CD14-positive monocyte (primary cell): ENCODE data around the gene RPTOR. TPM values are rescaled to one million over a fixed set of nuclear protein-coding genes. Genes with fewer than 3 reads are reported as not detected.

Experiments
- DNase-seq, 3 donors: peaks; one replicate each; pipeline ENCODE4 v3.0.0-alpha.2; 2011 to 2022
- H2AFZ ChIP-seq: 2 replicates; pipeline ENCODE4 v1.6.0; 2012; ENCODE audit warnings: mild to moderate bottlenecking, low read depth, low read length, inconsistent platforms; ENCODE audit not compliant: insufficient read depth, poor library complexity, severe bottlenecking
- H3K27ac ChIP-seq, 2 donors: 1 replicate in 1 of 2; 2 replicates in 1 of 2; pipeline ENCODE4 v1.5.1; 2012 to 2013; ENCODE audit warnings: low read length in 2 of 2, control low read depth in 1 of 2, inconsistent platforms in 1 of 2, low read depth in 1 of 2, mild to moderate bottlenecking in 1 of 2
- H3K27me3 ChIP-seq, 2 donors: one replicate each; pipeline versions ENCODE4 v1.6.0 to v1.6.1; 2011 to 2013; ENCODE audit warnings: low read length in 2 of 2; ENCODE audit not compliant: control insufficient read depth in 2 of 2, insufficient read depth in 2 of 2
- H3K36me3 ChIP-seq, 2 donors: replicated peaks in 1 of 2; 1 replicate in 1 of 2; 2 replicates in 1 of 2; pipeline versions ENCODE4 v1.5.1 to v1.6.1; 2012 to 2013; ENCODE audit warnings: low read length in 2 of 2, control low read depth in 1 of 2, inconsistent platforms in 1 of 2, mild to moderate bottlenecking in 1 of 2; ENCODE audit not compliant: insufficient read depth in 2 of 2, control insufficient read depth in 1 of 2
- H3K4me1 ChIP-seq, 2 donors: 1 replicate in 1 of 2; 2 replicates in 1 of 2; pipeline versions ENCODE4 v1.5.1 to v1.6.1; 2012 to 2013; ENCODE audit warnings: low read length in 2 of 2, control low read depth in 1 of 2, inconsistent platforms in 1 of 2, mild to moderate bottlenecking in 1 of 2, moderate library complexity in 1 of 2; ENCODE audit not compliant: insufficient read depth in 2 of 2, control insufficient read depth in 1 of 2
- H3K4me2 ChIP-seq: replicated peaks from 2 replicates; pipeline ENCODE3; 2012; ENCODE audit warnings: low read length, moderate library complexity, mild to moderate bottlenecking; ENCODE audit not compliant: poor library complexity, severe bottlenecking; ENCODE audit errors: extremely low read depth
- H3K4me3 ChIP-seq, 3 experiments: fragments of 200-600 bp in 1 of 3; sonication (generic) in 1 of 3; replicated peaks in 1 of 3; 1 replicate in 2 of 3; 2 replicates in 1 of 3; pipeline ENCODE4 v1.5.1; 2011 to 2013; ENCODE audit warnings: low read length in 3 of 3, mild to moderate bottlenecking in 3 of 3, control low read depth in 2 of 3, low read depth in 2 of 3, inconsistent platforms in 1 of 3, moderate library complexity in 1 of 3
- H3K79me2 ChIP-seq: 2 replicates; pipeline ENCODE4 v1.6.0; 2012; ENCODE audit warnings: mild to moderate bottlenecking, control low read depth, inconsistent platforms, low read length, moderate library complexity; ENCODE audit not compliant: insufficient read depth
- H3K9ac ChIP-seq: 2 replicates; pipeline ENCODE4 v1.6.0; 2017; ENCODE audit warnings: low read length, mild to moderate bottlenecking; ENCODE audit not compliant: insufficient read depth, poor library complexity, severe bottlenecking
- H3K9me3 ChIP-seq, 2 donors: replicated peaks in 1 of 2; 1 replicate in 1 of 2; 2 replicates in 1 of 2; pipeline versions ENCODE4 v1.5.1 to v1.6.1; 2012 to 2013; ENCODE audit warnings: low read length in 2 of 2, control low read depth in 1 of 2; ENCODE audit not compliant: control insufficient read depth in 1 of 2, insufficient read depth in 1 of 2
- H4K20me1 ChIP-seq: 2 replicates; pipeline ENCODE4 v1.6.0; 2012; ENCODE audit warnings: mild to moderate bottlenecking, low read length, control low read depth, moderate library complexity; ENCODE audit not compliant: insufficient read depth
- H3K27ac Mint-ChIP-seq, 7 donors: one replicate each; pipeline ENCODE4 v1.8.0; 2020; ENCODE audit warnings: mild to moderate bottlenecking in 7 of 7, mixed read lengths in 7 of 7, moderate library complexity in 6 of 7, inconsistent platforms in 2 of 7
- H3K27me3 Mint-ChIP-seq, 3 donors: one replicate each; pipeline ENCODE4 v1.8.0; 2021 to 2022; ENCODE audit warnings: low read depth in 3 of 3, mild to moderate bottlenecking in 3 of 3, mixed read lengths in 3 of 3, moderate library complexity in 3 of 3, inconsistent platforms in 1 of 3
- H3K36me3 Mint-ChIP-seq, 2 donors: one replicate each; pipeline ENCODE4 v1.8.0; 2020; ENCODE audit warnings: mixed read lengths in 2 of 2, inconsistent platforms in 1 of 2, mild to moderate bottlenecking in 1 of 2
- H3K4me1 Mint-ChIP-seq: one replicate; pipeline ENCODE4 v1.8.0; 2020; ENCODE audit warnings: mild to moderate bottlenecking, mixed read lengths
- H3K4me3 Mint-ChIP-seq, 2 donors: one replicate each; pipeline ENCODE4 v1.8.0; 2020; ENCODE audit warnings: mild to moderate bottlenecking in 2 of 2, mixed read lengths in 2 of 2, moderate library complexity in 1 of 2
- H3K9me3 Mint-ChIP-seq, 7 donors: one replicate each; pipeline ENCODE4 v1.8.0; 2020 to 2022; ENCODE audit warnings: mixed read lengths in 7 of 7, mild to moderate bottlenecking in 6 of 7, moderate library complexity in 6 of 7, inconsistent platforms in 2 of 7
- WGBS: methylation state at CpG from one replicate; pipeline ENCODE4 v1.1.5; 2013; ENCODE audit warnings: missing lambda C conversion rate; ENCODE audit not compliant: insufficient coverage; 5-methylcytosine and 5-hydroxymethylcytosine counted together
- intact Hi-C, 2 donors: fragments of 100-400 bp; cut with micrococcal nuclease; formaldehyde crosslinking; loops; one replicate each; pipeline versions ENCODE4 v1.15.0 to v1.15.1; 2023
- polyA plus RNA-seq, 3 donors: library from polyadenylated mRNA; depleted of rRNA in 1 of 3; unstranded in 2 of 3; stranded (reverse) in 1 of 3; fragments of 300-500 nt in 2 of 3; fragments of >200 nt in 1 of 3; fragmentation: Illumina TruSeq in 2 of 3; gene quantifications; 1 replicate in 2 of 3; 2 replicates in 1 of 3; pipeline ENCODE4 v1.2.3, GENCODE V29; 2012 to 2021
- TF ChIP-seq, protein P1 (sequence below): fragments of 200-600 bp; IDR thresholded peaks from one replicate; pipeline ENCODE4 v1.8.0; 2022; ENCODE audit warnings: antibody characterized with exemption, mild to moderate bottlenecking

Gene RPTOR
- polyA plus RNA-seq, 3 donors = 1.1 to 8.7 (median 2.6) TPM

DNA sequence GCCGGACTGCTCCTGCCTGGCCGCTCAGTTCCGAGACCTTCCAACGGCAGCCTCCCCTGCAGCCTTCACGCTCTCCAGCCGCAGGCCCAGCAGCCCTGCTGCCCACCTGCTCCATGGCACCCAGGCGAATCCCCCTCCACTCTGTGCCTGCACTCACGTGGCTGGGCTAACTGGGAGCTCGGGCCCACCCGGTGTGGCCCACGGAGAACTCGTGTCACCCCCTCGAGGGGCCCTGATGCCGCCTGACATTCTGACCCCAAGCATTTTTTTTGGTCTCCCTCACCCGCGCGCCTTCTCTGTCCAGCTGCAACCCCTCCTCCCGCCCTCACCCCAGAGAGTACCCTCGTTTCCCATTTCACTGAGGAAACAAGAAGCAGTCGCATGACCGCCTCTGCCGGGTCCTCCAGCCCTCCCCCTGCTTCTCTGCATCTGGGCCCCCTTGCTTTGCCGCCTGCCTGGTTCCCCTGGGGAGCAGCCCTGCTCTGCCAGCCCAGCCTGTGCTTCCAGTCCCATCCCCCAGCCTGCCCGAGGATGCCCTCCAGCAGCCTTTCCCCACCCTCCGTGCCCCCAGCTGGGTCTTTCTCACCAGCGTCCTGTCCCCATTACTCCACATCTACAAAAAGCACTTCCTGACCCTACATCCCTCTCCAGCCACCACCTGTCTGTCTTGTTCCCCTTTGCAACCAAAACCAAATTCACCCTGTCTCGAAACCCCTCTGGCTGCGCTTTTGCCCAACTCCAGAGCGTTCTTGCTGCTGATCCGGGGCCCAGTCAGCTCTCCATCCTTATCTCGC is 300.6 kb downstream of the RPTOR start:
- Histone ChIP-seq H3K79me2 (no peaks in the 10 kb centered on the region), H3K9ac (no peak overlapping the region), H4K20me1 (no peaks in the 10 kb centered on the region), H3K4me1 (no peaks in the 10 kb centered on the region), H3K9me3 (no peaks in the 10 kb centered on the region), H3K4me2 (no peak overlapping the region), H3K27me3 (no peaks in the 10 kb centered on the region), H3K4me3 (no peak overlapping the region), H2AFZ (no peak overlapping the region), H3K36me3 (peaks cover 11 to 41% of the 10 kb centered on the region in 2 donors), H3K27ac (no peak overlapping the region)
- peaks cover 4% of the 10 kb centered on the region for H3K4me1 Mint-ChIP-seq
- DNase-seq = no peak
- intact Hi-C loops = no loop called here
- peak overlapping the region in 4 of 7 donors; percentile 18 to 61 (median 33) for H3K27ac Mint-ChIP-seq
- TF ChIP-seq, protein P1, sequence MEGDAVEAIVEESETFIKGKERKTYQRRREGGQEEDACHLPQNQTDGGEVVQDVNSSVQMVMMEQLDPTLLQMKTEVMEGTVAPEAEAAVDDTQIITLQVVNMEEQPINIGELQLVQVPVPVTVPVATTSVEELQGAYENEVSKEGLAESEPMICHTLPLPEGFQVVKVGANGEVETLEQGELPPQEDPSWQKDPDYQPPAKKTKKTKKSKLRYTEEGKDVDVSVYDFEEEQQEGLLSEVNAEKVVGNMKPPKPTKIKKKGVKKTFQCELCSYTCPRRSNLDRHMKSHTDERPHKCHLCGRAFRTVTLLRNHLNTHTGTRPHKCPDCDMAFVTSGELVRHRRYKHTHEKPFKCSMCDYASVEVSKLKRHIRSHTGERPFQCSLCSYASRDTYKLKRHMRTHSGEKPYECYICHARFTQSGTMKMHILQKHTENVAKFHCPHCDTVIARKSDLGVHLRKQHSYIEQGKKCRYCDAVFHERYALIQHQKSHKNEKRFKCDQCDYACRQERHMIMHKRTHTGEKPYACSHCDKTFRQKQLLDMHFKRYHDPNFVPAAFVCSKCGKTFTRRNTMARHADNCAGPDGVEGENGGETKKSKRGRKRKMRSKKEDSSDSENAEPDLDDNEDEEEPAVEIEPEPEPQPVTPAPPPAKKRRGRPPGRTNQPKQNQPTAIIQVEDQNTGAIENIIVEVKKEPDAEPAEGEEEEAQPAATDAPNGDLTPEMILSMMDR = no peak
- H3K4me3 Mint-ChIP-seq = no peak overlapping the region
- WGBS = 52% methylated on average over 30 of the region's 31 CpGs
- H3K27me3 Mint-ChIP-seq = peaks cover 0 to 3% (median 0%) of the 10 kb centered on the region in 3 donors
- H3K9me3 Mint-ChIP-seq = peaks cover 0 to 3% (median 0%) of the 10 kb centered on the region in 7 donors
- H3K36me3 Mint-ChIP-seq = peaks cover 36 to 37% of the 10 kb centered on the region in 2 donors

DNA sequence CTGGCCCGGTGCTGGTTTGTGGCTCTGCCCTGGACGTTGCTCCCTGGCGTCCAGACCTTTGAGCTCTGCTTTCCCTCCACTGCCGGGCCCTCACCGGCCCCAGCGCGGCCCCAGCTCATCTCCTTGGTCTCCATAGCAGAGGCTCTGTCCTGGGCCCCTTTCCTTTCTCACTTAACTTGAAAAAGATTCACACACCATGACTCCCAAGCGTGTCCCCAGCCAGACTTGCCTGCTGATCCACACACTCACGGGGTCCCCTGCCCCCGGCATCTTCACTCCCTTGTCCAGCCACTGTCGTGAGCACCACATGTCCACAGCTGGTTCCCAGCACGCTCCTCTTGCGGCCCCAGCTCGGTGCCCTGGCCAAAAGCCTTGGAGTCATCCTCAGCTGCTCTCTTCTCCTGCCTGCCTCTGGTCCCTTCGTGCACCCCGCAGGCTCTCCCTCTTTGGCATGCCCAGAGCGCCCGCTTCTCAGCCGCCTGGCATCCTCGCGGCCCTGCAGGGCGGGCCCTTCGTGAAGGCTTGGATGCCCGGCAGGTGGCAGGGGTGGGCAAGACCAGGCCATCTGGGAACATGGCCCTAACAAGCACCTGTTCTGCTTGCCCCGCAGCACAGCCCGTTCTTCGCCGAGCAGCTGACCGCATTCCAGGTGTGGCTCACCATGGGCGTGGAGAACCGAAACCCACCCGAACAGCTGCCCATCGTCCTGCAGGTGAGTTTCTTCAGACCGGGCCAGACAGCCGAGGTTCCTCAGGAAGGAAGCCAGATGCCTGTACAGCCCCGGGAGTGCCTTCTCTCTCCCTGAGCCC is 301.4 kb downstream of the RPTOR start:
- Mint-ChIP-seq H3K4me3 (no peak overlapping the region), H3K36me3 (peaks cover 40 to 43% of the 10 kb centered on the region in 2 donors), H3K27me3 (peaks cover 0 to 3% (median 0%) of the 10 kb centered on the region in 3 donors), H3K4me1 (peaks cover 4% of the 10 kb centered on the region), H3K27ac (peak overlapping the region in 3 of 7 donors; percentile 18 to 65 (median 43)), H3K9me3 (peaks cover 0 to 3% (median 0%) of the 10 kb centered on the region in 7 donors)
- H3K4me2 ChIP-seq = no peak overlapping the region
- intact Hi-C loops = no loop called here
- H3K9ac ChIP-seq = no peak overlapping the region
- H2AFZ ChIP-seq = no peak overlapping the region
- 95% methylated on average over 36 of the region's 36 CpGs for WGBS
- H3K4me3 ChIP-seq = no peak overlapping the region
- no peak for DNase-seq
- H4K20me1 ChIP-seq = no peaks in the 10 kb centered on the region
- TF ChIP-seq, protein P1 = no peak
- H3K79me2 ChIP-seq = no peaks in the 10 kb centered on the region
- H3K9me3 ChIP-seq = no peaks in the 10 kb centered on the region
- no peaks in the 10 kb centered on the region for H3K4me1 ChIP-seq
- H3K36me3 ChIP-seq = peaks cover 11 to 43% of the 10 kb centered on the region in 2 donors
- no peaks in the 10 kb centered on the region for H3K27me3 ChIP-seq
- no peak overlapping the region for H3K27ac ChIP-seq
